HG03521 (cell line): Measurements from ENCODE around the gene SMIM30.
"Not testable (repeated sequence)": the region's sequence is repeated elsewhere in the genome, so short reads cannot be mapped to it uniquely, and the experiment has no call there.

Experiments
- ATAC-seq: cut with Tn5 transposase; IDR thresholded peaks from one replicate; pipeline ENCODE4 v1.9.1; 2021; ENCODE audit warnings: mild to moderate bottlenecking, moderate library complexity; ENCODE audit not compliant: unreplicated experiment

Gene SMIM30

GRCh38 chr7:113118074-113118959 is at the start of gene SMIM30:
SMIM30 (minus strand) TSS chr7:113118554; CDS start chr7:113117578, 976 bp downstream.
- peak; percentile 100 for ATAC-seq

- ATAC-seq: not testable (repeated sequence)
These were observed 47.8 kb upstream of the SMIM30 start for GRCh38 chr7:113166176-113166575.

- no peak for ATAC-seq
These were observed 42.7 kb upstream of the SMIM30 start for GRCh38 chr7:113161050-113161449.

GRCh38 chr7:113159746-113160339 is 41.5 kb upstream of the SMIM30 start:
- no peak for ATAC-seq

- ATAC-seq: no peak
These were observed 40.4 kb upstream of the SMIM30 start for GRCh38 chr7:113158756-113159155.

GRCh38 chr7:113154117-113154516 is 35.8 kb upstream of the SMIM30 start:
- no peak for ATAC-seq

- ATAC-seq: no peak
These were observed 26.5 kb upstream of the SMIM30 start for GRCh38 chr7:113144817-113145216.

GRCh38 chr7:113143486-113144257 is 25.3 kb upstream of the SMIM30 start:
- ATAC-seq: no peak

GRCh38 chr7:113142385-113143119 is 24.2 kb upstream of the SMIM30 start:
- peak; percentile 68 for ATAC-seq

- no peak for ATAC-seq
These were observed 23.4 kb upstream of the SMIM30 start for GRCh38 chr7:113141803-113142202.

- no peak for ATAC-seq
These were observed 22.6 kb upstream of the SMIM30 start for GRCh38 chr7:113140956-113141355.

- ATAC-seq: no peak
These were observed 18.9 kb upstream of the SMIM30 start for GRCh38 chr7:113137241-113137640.

GRCh38 chr7:113134025-113134424 is 15.7 kb upstream of the SMIM30 start:
- ATAC-seq: no peak

- no peak for ATAC-seq
These were observed 13.0 kb upstream of the SMIM30 start for GRCh38 chr7:113131367-113131766.

- ATAC-seq: no peak
These were observed 9.7 kb upstream of the SMIM30 start for GRCh38 chr7:113128031-113128430.

- ATAC-seq: no peak
These were observed 7.4 kb upstream of the SMIM30 start for GRCh38 chr7:113125728-113126127.

GRCh38 chr7:113122744-113123143 is 4.4 kb upstream of the SMIM30 start:
- ATAC-seq: no peak

GRCh38 chr7:113120647-113121046 is 2.3 kb upstream of the SMIM30 start:
- no peak for ATAC-seq

GRCh38 chr7:113119429-113119828 is 1.1 kb upstream of the SMIM30 start:
- no peak for ATAC-seq

GRCh38 chr7:113117374-113117774 is 980 bp downstream of the SMIM30 start:
- ATAC-seq: not testable (repeated sequence)

GRCh38 chr7:113113912-113114311 is 4.4 kb downstream of the SMIM30 start:
- ATAC-seq: peak; percentile 26
